K562 (cell line): ENCODE measurements around the gene AKAP12. TPM values are rescaled to one million over a fixed set of nuclear protein-coding genes. Genes with fewer than 3 reads are reported as not detected.

Experiments
- ARID2 ChIP-seq: fragments of 450-650 bp; IDR thresholded peaks from 2 replicates; pipeline ENCODE4 v1.6.1; 2017; ENCODE audit warnings: antibody characterized with exemption, mild to moderate bottlenecking
- ATF7 ChIP-seq: fragments of 450-650 bp; IDR thresholded peaks from 2 replicates; pipeline ENCODE4 v1.7.1; 2014; ENCODE audit warnings: mild to moderate bottlenecking, moderate library complexity
- CCNT2 ChIP-seq: IDR thresholded peaks from 2 replicates; pipeline ENCODE4 v1.6.1; 2011; ENCODE audit warnings: borderline replicate concordance, low read depth, mild to moderate bottlenecking, moderate library complexity, mixed read lengths, low read length; ENCODE audit not compliant: insufficient read length; ENCODE audit errors: extremely low read depth
- FOXK1 ChIP-seq: sonication (generic); formaldehyde crosslinking; IDR thresholded peaks from 2 replicates; pipeline ENCODE4 v1.8.0; 2022; ENCODE audit warnings: missing genetic modification reagents, mild to moderate bottlenecking, borderline replicate concordance
- HDAC1 ChIP-seq, 2 experiments: fragments of 450-650 bp; IDR thresholded peaks; 2 replicates each; pipeline ENCODE4 v1.6.1; 2016 to 2017; ENCODE audit warnings: inconsistent platforms in 1 of 2, mild to moderate bottlenecking in 1 of 2, moderate library complexity in 1 of 2
- KLF13 ChIP-seq: fragments of 450-650 bp; IDR thresholded peaks from 2 replicates; pipeline ENCODE4 v1.6.1; 2016; ENCODE audit warnings: missing genetic modification characterization, low read depth, mild to moderate bottlenecking, missing compliant biosample characterization, moderate library complexity, borderline replicate concordance
- MNT ChIP-seq, 2 experiments: fragments of 450-650 bp; conservative IDR thresholded peaks; 2 replicates each; pipeline ENCODE4 v1.6.1; 2017; ENCODE audit warnings: mild to moderate bottlenecking in 2 of 2, moderate library complexity in 2 of 2
- POLR2G ChIP-seq: fragments of 200-400 bp; formaldehyde crosslinking; IDR thresholded peaks from 2 replicates; pipeline ENCODE4 v1.6.1; 2017; ENCODE audit warnings: low read depth, mild to moderate bottlenecking, antibody characterized with exemption, low read length, moderate library complexity
- RAD21 ChIP-seq, 2 experiments: fragments of 250-450 bp in 1 of 2; fragments of 450-650 bp in 1 of 2; sonication (Bioruptor Pico) in 1 of 2; formaldehyde crosslinking in 1 of 2; IDR thresholded peaks in 1 of 2; conservative IDR thresholded peaks in 1 of 2; 2 replicates each; pipeline versions ENCODE4 v1.4.0 to v1.8.0; 2020 to 2022; ENCODE audit warnings: mild to moderate bottlenecking in 2 of 2, moderate library complexity in 1 of 2
- SRF ChIP-seq, 2 experiments: fragments of 250-450, 450-650 bp in 1 of 2; sonication (Bioruptor Pico) in 1 of 2; sonication (generic) in 1 of 2; formaldehyde crosslinking; IDR thresholded peaks; 2 replicates each; pipeline versions ENCODE4 v1.5.0 to v1.5.1; 2020 to 2022; ENCODE audit warnings: mild to moderate bottlenecking in 1 of 2, missing genetic modification reagents in 1 of 2
- TRIM28 ChIP-seq: fragments of 450-650 bp; IDR thresholded peaks from 2 replicates; pipeline ENCODE4 v1.6.1; 2017
- ZBTB17 ChIP-seq: fragments of 450-650 bp; formaldehyde crosslinking; IDR thresholded peaks from 2 replicates; pipeline ENCODE4 v1.4.0; 2020; ENCODE audit warnings: mild to moderate bottlenecking
- ZNF436 ChIP-seq: fragments of 250-450, 450-650 bp; sonication (Bioruptor Pico); formaldehyde crosslinking; IDR thresholded peaks from 2 replicates; pipeline ENCODE4 v1.7.0; 2020; ENCODE audit warnings: mild to moderate bottlenecking
- ZNF644 ChIP-seq: fragments of 200-800 bp; sonication (Bioruptor generic); IDR thresholded peaks from 2 replicates; pipeline ENCODE4 v1.6.1; 2016; ENCODE audit warnings: low read depth, missing genetic modification characterization, missing compliant biosample characterization
- ZNF75A ChIP-seq: fragments of 450-650 bp; formaldehyde crosslinking; IDR thresholded peaks from 2 replicates; pipeline ENCODE4 v1.4.0; 2020; ENCODE audit warnings: mild to moderate bottlenecking
- ZSCAN29 ChIP-seq: fragments of 450-650 bp; IDR thresholded peaks from 2 replicates; pipeline ENCODE4 v1.6.1; 2017
- ZSCAN32 ChIP-seq: fragments of 450-650 bp; formaldehyde crosslinking; IDR thresholded peaks from 2 replicates; pipeline ENCODE4 v1.4.0; 2020; ENCODE audit warnings: mild to moderate bottlenecking, moderate library complexity
- polyA plus RNA-seq, 8 experiments: library from polyadenylated mRNA; depleted of rRNA in 4 of 8; stranded (reverse) in 5 of 8; unstranded in 3 of 8; fragments of >200 nt; fragmentation: Nextera tagmentation in 2 of 8; fragmentation: Illumina TruSeq in 1 of 8; extraction: Ambion mirVana in 2 of 8; extraction: Trizol in 1 of 8; gene quantifications; 2 replicates each; pipeline versions ENCODE4 v1.2.1 to v1.2.3, GENCODE V29; 2011 to 2014; ENCODE audit warnings: inconsistent platforms in 1 of 8, missing spikeins in 1 of 8
- total RNA-seq, 7 experiments: library from RNA; depleted of rRNA in 6 of 7; stranded (reverse); fragments of >200 nt in 6 of 7; fragmentation: Illumina TruSeq in 2 of 7; extraction: Trizol in 2 of 7; gene quantifications; 2 replicates each; pipeline versions ENCODE4 v1.2.1 to v1.2.3, GENCODE V29; 2011 to 2021; ENCODE audit warnings: low replicate concordance in 1 of 7
- TF ChIP-seq, protein P1 (sequence below): sonication (generic); formaldehyde crosslinking; IDR thresholded peaks from 2 replicates; pipeline ENCODE4 v1.8.0; 2022; ENCODE audit warnings: mild to moderate bottlenecking, low read depth, missing genetic modification reagents
- TF ChIP-seq, protein P2 (sequence below): fragments of 250-450 bp; sonication (Bioruptor Pico); IDR thresholded peaks from 2 replicates; pipeline ENCODE4 v1.5.0; 2021; ENCODE audit warnings: mild to moderate bottlenecking, borderline replicate concordance
- TF ChIP-seq, protein P3 (sequence below): fragments of 450-650 bp; formaldehyde crosslinking; IDR thresholded peaks from 2 replicates; pipeline ENCODE4 v1.4.0; 2020; ENCODE audit warnings: mild to moderate bottlenecking, moderate library complexity

AKAP12 gene
- total and polyA plus RNA-seq, 9 of the 15 experiments (the other 6 are each of a cell fraction or from before 2014, with no cell fraction given): 0.08 to 2.0 (median 0.62) TPM

DNA sequence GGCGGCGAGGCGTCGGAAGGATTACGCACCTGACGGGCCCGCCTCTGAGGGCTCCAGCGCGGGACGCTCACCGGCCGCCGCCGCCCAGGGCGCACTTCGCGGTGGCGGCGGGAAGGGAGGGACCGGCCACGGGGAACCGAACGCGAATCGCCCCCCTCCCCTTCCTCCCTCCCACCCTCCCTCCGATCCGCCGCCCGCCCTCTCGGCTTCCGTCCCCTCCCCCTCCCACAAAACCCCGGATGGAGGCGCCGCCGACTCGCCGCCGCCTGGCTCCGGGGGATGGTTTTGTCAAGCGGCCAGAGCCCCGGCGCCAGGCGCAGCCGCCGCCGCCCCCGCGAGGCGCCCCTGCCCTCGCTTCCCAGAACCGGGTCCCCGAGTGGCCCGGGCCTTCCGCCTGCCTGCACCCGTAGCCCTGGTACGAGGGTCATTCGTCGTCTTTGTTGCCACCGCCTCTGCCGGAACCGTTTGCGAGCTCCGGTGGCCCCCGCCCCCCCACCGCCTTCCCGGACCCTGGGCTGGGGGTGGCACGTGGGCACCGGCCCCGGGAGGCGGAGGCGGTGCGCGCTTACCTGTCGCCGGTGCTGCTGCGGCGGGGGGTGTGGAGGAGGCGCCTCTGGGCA lies 151.2 kb downstream of the AKAP12 start (continued):
- TF ChIP-seq, protein P1, sequence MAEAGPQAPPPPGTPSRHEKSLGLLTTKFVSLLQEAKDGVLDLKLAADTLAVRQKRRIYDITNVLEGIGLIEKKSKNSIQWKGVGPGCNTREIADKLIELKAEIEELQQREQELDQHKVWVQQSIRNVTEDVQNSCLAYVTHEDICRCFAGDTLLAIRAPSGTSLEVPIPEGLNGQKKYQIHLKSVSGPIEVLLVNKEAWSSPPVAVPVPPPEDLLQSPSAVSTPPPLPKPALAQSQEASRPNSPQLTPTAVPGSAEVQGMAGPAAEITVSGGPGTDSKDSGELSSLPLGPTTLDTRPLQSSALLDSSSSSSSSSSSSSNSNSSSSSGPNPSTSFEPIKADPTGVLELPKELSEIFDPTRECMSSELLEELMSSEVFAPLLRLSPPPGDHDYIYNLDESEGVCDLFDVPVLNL (CRISPR knock-in tag): peak; percentile 49; the same call in 1 of the 2 replicates
- no peak for TF ChIP-seq ZNF75A
- TF ChIP-seq ZBTB17 (CRISPR knock-in tag): peak; percentile 69; the same call in 1 of the 2 replicates
- peak; percentile 87 for TF ChIP-seq POLR2G
- TF ChIP-seq CCNT2: peak; percentile 25
- no peak for TF ChIP-seq FOXK1 (CRISPR knock-in tag)
- peak; percentile 47; the same call in 1 of the 2 replicates for TF ChIP-seq ZSCAN32 (CRISPR knock-in tag)
- TF ChIP-seq ZSCAN29: 0 out of 2 replicates have a peak, but pooled peaks have one; percentile 48
- TF ChIP-seq ATF7: peak; percentile 14; the same call in 1 of the 2 replicates
- TF ChIP-seq, protein P2, sequence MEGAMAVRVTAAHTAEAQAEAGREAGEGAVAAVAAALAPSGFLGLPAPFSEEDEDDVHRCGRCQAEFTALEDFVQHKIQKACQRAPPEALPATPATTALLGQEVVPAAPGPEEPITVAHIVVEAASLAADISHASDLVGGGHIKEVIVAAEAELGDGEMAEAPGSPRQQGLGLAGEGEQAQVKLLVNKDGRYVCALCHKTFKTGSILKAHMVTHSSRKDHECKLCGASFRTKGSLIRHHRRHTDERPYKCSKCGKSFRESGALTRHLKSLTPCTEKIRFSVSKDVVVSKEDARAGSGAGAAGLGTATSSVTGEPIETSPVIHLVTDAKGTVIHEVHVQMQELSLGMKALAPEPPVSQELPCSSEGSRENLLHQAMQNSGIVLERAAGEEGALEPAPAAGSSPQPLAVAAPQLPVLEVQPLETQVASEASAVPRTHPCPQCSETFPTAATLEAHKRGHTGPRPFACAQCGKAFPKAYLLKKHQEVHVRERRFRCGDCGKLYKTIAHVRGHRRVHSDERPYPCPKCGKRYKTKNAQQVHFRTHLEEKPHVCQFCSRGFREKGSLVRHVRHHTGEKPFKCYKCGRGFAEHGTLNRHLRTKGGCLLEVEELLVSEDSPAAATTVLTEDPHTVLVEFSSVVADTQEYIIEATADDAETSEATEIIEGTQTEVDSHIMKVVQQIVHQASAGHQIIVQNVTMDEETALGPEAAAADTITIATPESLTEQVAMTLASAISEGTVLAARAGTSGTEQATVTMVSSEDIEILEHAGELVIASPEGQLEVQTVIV (CRISPR knock-in tag): no peak
- peak; percentile 56; the same call in 1 of the 2 replicates for TF ChIP-seq KLF13 (tag)
- TF ChIP-seq MNT (conservative IDR thresholded peaks at IDR 0.05): peak in 1 of 2 experiments; percentile 10; a peak in 1 of 4 replicates
- TF ChIP-seq SRF (CRISPR knock-in tag; IDR thresholded peaks at IDR 0.05): 0 out of 4 replicates have a peak, but pooled peaks of 1 of the 2 experiments have one; percentile 20
- TF ChIP-seq RAD21 (CRISPR knock-in tag; conservative IDR thresholded peaks at IDR 0.05 in 1 of 2, IDR thresholded peaks at IDR 0.05 in 1 of 2): 0 out of 4 replicates have a peak, but pooled peaks of 1 of the 2 experiments have one; percentile 10
- TF ChIP-seq ARID2: no peak
- no peak; the same call in 1 of the 2 replicates for TF ChIP-seq ZNF644
- peak; percentile 17; the same call in 1 of the 2 replicates for TF ChIP-seq TRIM28
- TF ChIP-seq, protein P3, sequence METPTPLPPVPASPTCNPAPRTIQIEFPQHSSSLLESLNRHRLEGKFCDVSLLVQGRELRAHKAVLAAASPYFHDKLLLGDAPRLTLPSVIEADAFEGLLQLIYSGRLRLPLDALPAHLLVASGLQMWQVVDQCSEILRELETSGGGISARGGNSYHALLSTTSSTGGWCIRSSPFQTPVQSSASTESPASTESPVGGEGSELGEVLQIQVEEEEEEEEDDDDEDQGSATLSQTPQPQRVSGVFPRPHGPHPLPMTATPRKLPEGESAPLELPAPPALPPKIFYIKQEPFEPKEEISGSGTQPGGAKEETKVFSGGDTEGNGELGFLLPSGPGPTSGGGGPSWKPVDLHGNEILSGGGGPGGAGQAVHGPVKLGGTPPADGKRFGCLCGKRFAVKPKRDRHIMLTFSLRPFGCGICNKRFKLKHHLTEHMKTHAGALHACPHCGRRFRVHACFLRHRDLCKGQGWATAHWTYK (CRISPR knock-in tag): peak; percentile 82
- TF ChIP-seq ZNF436: 0 out of 2 replicates have a peak, but pooled peaks have one; percentile 24
- peak in 1 of 2 experiments; percentile 30; a peak in 2 of 4 replicates for TF ChIP-seq HDAC1 (IDR thresholded peaks at IDR 0.05)
